OCI-LY3 (cell line): ENCODE results near the gene HOXC9.

Experiments
- EZH2phosphoT487 ChIP-seq: fragments of 200-600 bp; shearing (Covaris generic); IDR thresholded peaks from 2 replicates; pipeline ENCODE4 v1.6.1; 2018; ENCODE audit warnings: antibody characterized with exemption, mixed run types, low read depth
- TF ChIP-seq, protein P1 (sequence below): fragments of 200-600, 300-600 bp; sonication (generic); IDR thresholded peaks from 2 replicates; pipeline ENCODE4 v1.5.1; 2014; ENCODE audit warnings: antibody characterized with exemption, low read length, low read depth

DNA sequence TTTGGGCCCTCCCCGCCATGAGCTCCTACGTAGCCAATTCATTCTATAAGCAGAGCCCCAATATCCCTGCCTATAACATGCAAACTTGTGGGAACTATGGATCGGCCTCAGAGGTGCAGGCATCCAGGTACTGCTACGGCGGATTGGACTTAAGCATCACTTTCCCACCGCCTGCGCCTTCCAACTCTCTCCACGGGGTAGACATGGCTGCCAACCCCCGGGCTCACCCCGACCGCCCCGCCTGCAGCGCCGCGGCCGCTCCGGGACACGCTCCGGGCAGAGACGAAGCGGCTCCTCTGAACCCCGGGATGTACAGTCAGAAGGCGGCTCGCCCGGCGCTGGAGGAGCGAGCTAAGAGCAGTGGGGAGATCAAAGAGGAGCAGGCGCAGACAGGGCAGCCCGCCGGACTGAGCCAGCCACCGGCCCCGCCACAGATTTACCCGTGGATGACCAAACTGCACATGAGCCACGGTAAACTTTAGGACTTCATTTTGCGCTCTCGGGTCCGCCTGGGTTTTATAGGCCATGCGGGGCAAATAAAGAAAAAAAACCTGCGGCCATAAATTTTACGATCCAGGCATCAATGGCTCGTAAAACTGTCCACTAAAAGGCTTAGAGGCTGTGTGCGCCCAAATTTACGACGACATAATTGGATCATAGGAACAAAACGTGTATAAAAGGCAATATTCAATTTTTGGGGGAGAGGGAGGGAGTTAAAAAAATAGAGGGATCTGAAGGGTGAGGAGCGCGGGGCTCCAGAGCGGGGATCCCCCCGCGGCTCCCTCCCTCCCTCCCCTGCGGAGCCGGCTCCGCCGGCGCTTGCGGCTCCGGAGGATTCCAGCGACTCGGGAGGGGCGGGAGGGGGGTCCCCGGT is 33.4 kb downstream of the HOXC9 start:
- TF ChIP-seq, protein P1, sequence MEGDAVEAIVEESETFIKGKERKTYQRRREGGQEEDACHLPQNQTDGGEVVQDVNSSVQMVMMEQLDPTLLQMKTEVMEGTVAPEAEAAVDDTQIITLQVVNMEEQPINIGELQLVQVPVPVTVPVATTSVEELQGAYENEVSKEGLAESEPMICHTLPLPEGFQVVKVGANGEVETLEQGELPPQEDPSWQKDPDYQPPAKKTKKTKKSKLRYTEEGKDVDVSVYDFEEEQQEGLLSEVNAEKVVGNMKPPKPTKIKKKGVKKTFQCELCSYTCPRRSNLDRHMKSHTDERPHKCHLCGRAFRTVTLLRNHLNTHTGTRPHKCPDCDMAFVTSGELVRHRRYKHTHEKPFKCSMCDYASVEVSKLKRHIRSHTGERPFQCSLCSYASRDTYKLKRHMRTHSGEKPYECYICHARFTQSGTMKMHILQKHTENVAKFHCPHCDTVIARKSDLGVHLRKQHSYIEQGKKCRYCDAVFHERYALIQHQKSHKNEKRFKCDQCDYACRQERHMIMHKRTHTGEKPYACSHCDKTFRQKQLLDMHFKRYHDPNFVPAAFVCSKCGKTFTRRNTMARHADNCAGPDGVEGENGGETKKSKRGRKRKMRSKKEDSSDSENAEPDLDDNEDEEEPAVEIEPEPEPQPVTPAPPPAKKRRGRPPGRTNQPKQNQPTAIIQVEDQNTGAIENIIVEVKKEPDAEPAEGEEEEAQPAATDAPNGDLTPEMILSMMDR, result no peak
- TF ChIP-seq EZH2phosphoT487, result no peak
